Brain microvascular endothelial cell (primary cell): ENCODE measurements around the gene EPB41L3.

ENCODE experiments used
- DNase-seq: peaks from one replicate; pipeline ENCODE4 v3.0.0-alpha.2; 2020
- H3K27ac ChIP-seq: fragments of 250-450 bp; sonication (Bioruptor Pico); 2 replicates; pipeline ENCODE4 v1.5.1; 2020; ENCODE audit warnings: mild to moderate bottlenecking, moderate library complexity
- H3K27me3 ChIP-seq: fragments of 250-450 bp; sonication (Bioruptor Pico); replicated peaks from 2 replicates; pipeline ENCODE4 v1.5.1; 2020; ENCODE audit warnings: mild to moderate bottlenecking
- H3K36me3 ChIP-seq: fragments of 250-450 bp; sonication (Bioruptor Pico); replicated peaks from 2 replicates; pipeline ENCODE4 v1.5.1; 2020; ENCODE audit warnings: mild to moderate bottlenecking
- H3K4me3 ChIP-seq: 2 replicates; pipeline ENCODE4 v1.5.1; 2011; ENCODE audit warnings: low read depth, mild to moderate bottlenecking, control low read depth, low read length, moderate library complexity
- in situ Hi-C: cut with HindIII; loops from 2 replicates; pipeline ENCODE4 v1.10.0; 2017; ENCODE audit warnings: low sequenced_read_pairs, low pct_ligation_motif_present
- TF ChIP-seq, protein P1 (sequence below): IDR thresholded peaks from 2 replicates; pipeline ENCODE4 v1.5.1; 2011; ENCODE audit warnings: low read depth, mild to moderate bottlenecking, moderate library complexity, low read length, control low read depth, inconsistent platforms; ENCODE audit errors: missing control alignments

EPB41L3 gene

DNA sequence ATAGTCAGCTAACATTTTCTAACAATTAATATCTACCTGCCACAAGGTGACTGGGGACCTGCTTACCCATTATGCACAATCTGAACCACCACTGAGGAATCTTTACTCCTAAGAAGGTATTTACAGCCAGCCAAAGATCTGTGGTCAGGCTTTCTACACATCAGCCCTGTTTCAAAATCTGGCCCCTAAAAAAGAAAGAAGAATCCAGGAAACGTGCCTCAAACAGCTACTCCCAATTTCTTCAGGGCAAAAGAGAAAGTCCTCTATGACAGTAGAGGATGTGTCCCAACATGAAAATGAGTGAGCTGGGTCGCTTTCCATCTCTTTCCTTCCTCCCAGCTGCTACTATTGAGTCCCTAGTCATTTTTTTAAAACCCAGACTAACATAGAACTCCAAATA, 79.5 kb downstream of the EPB41L3 start:
- TF ChIP-seq, protein P1, sequence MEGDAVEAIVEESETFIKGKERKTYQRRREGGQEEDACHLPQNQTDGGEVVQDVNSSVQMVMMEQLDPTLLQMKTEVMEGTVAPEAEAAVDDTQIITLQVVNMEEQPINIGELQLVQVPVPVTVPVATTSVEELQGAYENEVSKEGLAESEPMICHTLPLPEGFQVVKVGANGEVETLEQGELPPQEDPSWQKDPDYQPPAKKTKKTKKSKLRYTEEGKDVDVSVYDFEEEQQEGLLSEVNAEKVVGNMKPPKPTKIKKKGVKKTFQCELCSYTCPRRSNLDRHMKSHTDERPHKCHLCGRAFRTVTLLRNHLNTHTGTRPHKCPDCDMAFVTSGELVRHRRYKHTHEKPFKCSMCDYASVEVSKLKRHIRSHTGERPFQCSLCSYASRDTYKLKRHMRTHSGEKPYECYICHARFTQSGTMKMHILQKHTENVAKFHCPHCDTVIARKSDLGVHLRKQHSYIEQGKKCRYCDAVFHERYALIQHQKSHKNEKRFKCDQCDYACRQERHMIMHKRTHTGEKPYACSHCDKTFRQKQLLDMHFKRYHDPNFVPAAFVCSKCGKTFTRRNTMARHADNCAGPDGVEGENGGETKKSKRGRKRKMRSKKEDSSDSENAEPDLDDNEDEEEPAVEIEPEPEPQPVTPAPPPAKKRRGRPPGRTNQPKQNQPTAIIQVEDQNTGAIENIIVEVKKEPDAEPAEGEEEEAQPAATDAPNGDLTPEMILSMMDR = no peak
- Histone ChIP-seq H3K27ac (no peak overlapping the region), H3K27me3 (no peaks in the 10 kb centered on the region), H3K4me3 (no peak overlapping the region), H3K36me3 (no peaks in the 10 kb centered on the region)
- in situ Hi-C loops = no loop called here
- no peak for DNase-seq

DNA sequence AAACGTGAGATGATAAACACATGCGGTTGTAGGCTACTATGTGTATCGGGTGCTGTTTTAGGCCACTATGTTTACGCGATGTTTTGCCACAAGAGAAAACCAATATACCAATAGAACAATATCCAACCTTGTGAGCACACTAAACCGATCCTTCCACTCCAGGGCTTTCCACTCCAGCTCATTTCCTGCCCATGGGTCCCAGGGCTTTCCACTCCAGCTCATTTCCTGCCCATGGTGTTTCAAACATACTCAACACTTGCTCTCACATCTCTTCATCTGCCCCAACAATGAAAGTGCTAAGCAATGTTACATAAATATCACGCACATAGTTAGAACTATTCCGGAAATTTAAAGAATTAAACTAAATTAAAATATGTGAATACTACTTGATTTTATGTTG, 80.0 kb downstream of the EPB41L3 start:
- Histone ChIP-seq H3K27ac (peak overlapping the region; percentile 40), H3K36me3 (no peaks in the 10 kb centered on the region), H3K27me3 (no peaks in the 10 kb centered on the region), H3K4me3 (no peak overlapping the region)
- no peak for DNase-seq
- TF ChIP-seq, protein P1 = no peak
- in situ Hi-C loops = no loop called here

- Histone ChIP-seq H3K4me3 (no peak overlapping the region), H3K27ac (peak overlapping the region; percentile 68), H3K27me3 (no peaks in the 10 kb centered on the region), H3K36me3 (no peaks in the 10 kb centered on the region)
- DNase-seq = peak; percentile 90
- TF ChIP-seq, protein P1 = no peak
- in situ Hi-C loops = no loop called here
Observed at GRCh38 chr18:5463390-5463789, 80.4 kb downstream of the EPB41L3 start.

- no peaks in the 10 kb centered on the region for H3K27me3 ChIP-seq
- in situ Hi-C loops = no loop called here
- TF ChIP-seq, protein P1 = no peak
- no peak overlapping the region for H3K27ac ChIP-seq
- no peak overlapping the region for H3K4me3 ChIP-seq
- DNase-seq = no peak
- H3K36me3 ChIP-seq = no peaks in the 10 kb centered on the region
Observed at GRCh38 chr18:5462227-5462626, 81.6 kb downstream of the EPB41L3 start.

DNA sequence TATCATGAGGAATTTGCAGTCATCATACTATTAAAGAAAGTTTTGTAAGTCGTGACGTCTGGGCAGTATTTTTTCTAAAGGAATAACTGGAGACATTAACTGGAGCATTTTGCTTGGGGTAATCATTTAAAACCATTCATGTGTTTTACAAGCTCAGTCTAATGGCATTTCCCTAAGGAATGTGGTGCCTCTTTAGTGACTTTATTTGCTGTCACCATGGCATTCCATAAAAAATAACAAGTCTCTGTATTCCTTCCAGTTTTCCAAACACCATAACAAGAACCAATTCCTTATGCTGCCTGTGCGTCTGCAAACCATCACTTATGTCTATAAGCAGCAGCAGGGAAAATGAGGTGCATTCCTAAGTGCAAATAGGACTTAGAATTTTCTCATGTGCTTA, 82.8 kb downstream of the EPB41L3 start:
- DNase-seq = no peak
- no peak overlapping the region for H3K27ac ChIP-seq
- no peaks in the 10 kb centered on the region for H3K27me3 ChIP-seq
- no peak overlapping the region for H3K4me3 ChIP-seq
- no peaks in the 10 kb centered on the region for H3K36me3 ChIP-seq
- TF ChIP-seq, protein P1 = no peak
- in situ Hi-C loops = no loop called here

GRCh38 chr18:5457462-5457957, 86.3 kb downstream of the EPB41L3 start:
- H3K27ac ChIP-seq = peak overlapping the region; percentile 88

More at GRCh38 chr18:5457462-5457957, 86.3 kb downstream of the EPB41L3 start:
- TF ChIP-seq, protein P1 = no peak
- no peaks in the 10 kb centered on the region for H3K36me3 ChIP-seq
- H3K4me3 ChIP-seq = no peak overlapping the region
- no peaks in the 10 kb centered on the region for H3K27me3 ChIP-seq
- in situ Hi-C loops = no loop called here
- DNase-seq = no peak
